ENCODE results near the gene SGPL1. TPM values are rescaled to one million over a fixed set of nuclear protein-coding genes. Genes with fewer than 3 reads are reported as not detected.

SGPL1 gene
- total and polyA plus RNA-seq, 2 of the 8 experiments (the other 6 are each of a cell fraction or from before 2014, with no cell fraction given), result 20.5 to 51.6 TPM

- no peak overlapping the region for H3K9ac ChIP-seq (replicated peaks in 1 of 4; ENCODE audit: extremely low read depth in 1 of 4, low read depth in 3 of 4, low read length in 3 of 4)
- ChIA-PET POLR2A (ENCODE audit: partially characterized antibody) (interaction anchor here (0.7 kb wide), 1 partner anchor 10 kb away, joined by 3 read pairs; no protein-coding TSS in a partner anchor), CTCF (ENCODE audit: partially characterized antibody) (interaction anchor here (0.7 to 1.6 kb wide), 4 partner anchors 28 to 935 kb away, joined by 3 to 4 read pairs (median 3); partner anchors contain the start of gene SGPL1)
- no peak overlapping the region for H3K4me3 ChIP-seq (ENCODE audit: extremely low read depth in 1 of 4, insufficient read depth in 2 of 4, low read depth in 3 of 4, low read length in 4 of 4)
- H3K27ac ChIP-seq (ENCODE audit: low read depth, low read length), result no peak overlapping the region
- no peak overlapping the region for H2BK15ac ChIP-seq (ENCODE audit: low read length)
- H3K18ac ChIP-seq (ENCODE audit: extremely low read depth, low read length), result no peak overlapping the region
- H3K14ac ChIP-seq (ENCODE audit: insufficient read length), result no peak overlapping the region
- peaks cover 0 to 3% (median 0%) of the 10 kb centered on the region in 4 experiments; a peak in 2 of 7 replicates for H3K4me1 ChIP-seq (replicated peaks in 1 of 4; ENCODE audit: control insufficient read depth in 3 of 4, insufficient read depth in 4 of 4, low read length in 3 of 4)
- no peaks in the 10 kb centered on the region for H3K23me2 ChIP-seq (ENCODE audit: low read depth, low read length)
- 90% methylated on average over 7 of the region's 8 CpGs; no CpG with 5 or more reads in 1 of the 2 experiments for WGBS, 2 experiments (ENCODE audit: extremely low coverage in 1 of 2, insufficient coverage in 1 of 2, insufficient read length in 1 of 2, insufficient replicate concordance in 2 of 2, low coverage in 1 of 2, low lambda C conversion rate in 2 of 2, missing lambda C conversion rate in 1 of 2)
- H3K4ac ChIP-seq (replicated peaks; ENCODE audit: insufficient read length, low read depth, low read length), result no peak overlapping the region
- H3K56ac ChIP-seq (replicated peaks; ENCODE audit: insufficient read length, low read depth, low read length), result no peak overlapping the region
- H4K5ac ChIP-seq (ENCODE audit: insufficient read length, low read depth, low read length), result no peak overlapping the region
- no peak overlapping the region for H2BK12ac ChIP-seq (ENCODE audit: low read depth, low read length)
- no peaks in the 10 kb centered on the region for H3K36me3 ChIP-seq (ENCODE audit: control insufficient read depth in 2 of 4, insufficient read depth in 4 of 4, low read length in 3 of 4)
- TF ChIP-seq SIRT6 (IDR thresholded peaks at IDR 0.05; ENCODE audit: low read length), result no peak
- TF ChIP-seq NANOG (IDR thresholded peaks at IDR 0.05; ENCODE audit: insufficient read depth, low read depth, low read length, poor library complexity, severe bottlenecking), result no peak
- TF ChIP-seq NRF1 (IDR thresholded peaks at IDR 0.05; ENCODE audit: low read depth, low read length), result no peak
- TF ChIP-seq BRCA1 (IDR thresholded peaks at IDR 0.05; ENCODE audit: low read depth, low read length), result no peak
- TF ChIP-seq RXRA (IDR thresholded peaks at IDR 0.05; ENCODE audit: insufficient read depth, low read depth, low read length), result no peak
- no peak for TF ChIP-seq SIN3A (conservative IDR thresholded peaks at IDR 0.05 in 1 of 2, IDR thresholded peaks at IDR 0.05 in 1 of 2; ENCODE audit: low read depth in 1 of 2, low read length in 2 of 2)
- no peak for TF ChIP-seq GABPA (IDR thresholded peaks at IDR 0.05; ENCODE audit: borderline replicate concordance, insufficient read depth, low read length)
- no peak overlapping the region for H3K23ac ChIP-seq (ENCODE audit: insufficient read length)
- H3K4me2 ChIP-seq (ENCODE audit: insufficient read depth in 1 of 2, low read depth in 2 of 2, low read length in 2 of 2), result no peak overlapping the region
- no peak overlapping the region for H4K8ac ChIP-seq (ENCODE audit: extremely low read depth, insufficient read depth, low read length)
- DNase-seq (ENCODE audit: low read depth in 1 of 2, low spot score in 2 of 2) (no peak), FAIRE-seq (no peak)
- H2AFZ ChIP-seq (ENCODE audit: low read length), result no peak overlapping the region
- H3K79me2 ChIP-seq (ENCODE audit: control insufficient read depth in 1 of 2, insufficient read depth in 2 of 2, low read length in 2 of 2), result no peaks in the 10 kb centered on the region
- no peak overlapping the region for H2BK120ac ChIP-seq (replicated peaks; ENCODE audit: low read depth, low read length)
- no peaks in the 10 kb centered on the region for H3K27me3 ChIP-seq (replicated peaks in 1 of 4; ENCODE audit: control insufficient read depth in 3 of 4, extremely low read depth in 1 of 4, insufficient read depth in 3 of 4, low read length in 3 of 4)
- H2BK5ac ChIP-seq (ENCODE audit: low read depth, low read length), result no peak overlapping the region
- H3K9me3 ChIP-seq (ENCODE audit: insufficient read depth in 2 of 2, low read depth in 1 of 2, low read length in 1 of 2), result no peaks in the 10 kb centered on the region
- H4K91ac ChIP-seq (replicated peaks; ENCODE audit: insufficient read length, low read length), result no peak overlapping the region
- no peak overlapping the region for H2BK20ac ChIP-seq (ENCODE audit: low read length)
- no peaks in the 10 kb centered on the region for H3K79me1 ChIP-seq (ENCODE audit: low read depth, low read length)
- H4K20me1 ChIP-seq (replicated peaks in 1 of 2; ENCODE audit: control insufficient read depth in 1 of 2, insufficient read depth in 2 of 2, low read length in 2 of 2), result no peaks in the 10 kb centered on the region
- H2AK5ac ChIP-seq (ENCODE audit: low read depth, low read length), result no peak overlapping the region
Observed at GRCh38 chr10:70781461-70782051, 34.2 kb upstream of the SGPL1 start.
